Endothelial cell (in vitro differentiated cells): ENCODE results near the gene PEAK3. TPM values are rescaled to one million over a fixed set of nuclear protein-coding genes. Genes with fewer than 3 reads are reported as not detected.

Experiments
- DNase-seq: peaks from one replicate; pipeline ENCODE4 v3.0.0; 2021; ENCODE audit warnings: low spot score
- H3K27ac Mint-ChIP-seq: one replicate; pipeline ENCODE4 v1.8.0; 2021; ENCODE audit warnings: mixed read lengths, inconsistent platforms; ENCODE audit not compliant: unreplicated experiment
- H3K27me3 Mint-ChIP-seq: one replicate; pipeline ENCODE4 v1.8.0; 2021; ENCODE audit warnings: mild to moderate bottlenecking, moderate library complexity, mixed read lengths, inconsistent platforms; ENCODE audit not compliant: unreplicated experiment
- H3K36me3 Mint-ChIP-seq: one replicate; pipeline ENCODE4 v1.8.0; 2021; ENCODE audit warnings: mild to moderate bottlenecking, low read depth, mixed read lengths, inconsistent platforms; ENCODE audit not compliant: unreplicated experiment
- H3K4me1 Mint-ChIP-seq: one replicate; pipeline ENCODE4 v1.8.0; 2021; ENCODE audit warnings: mild to moderate bottlenecking, mixed read lengths, inconsistent platforms; ENCODE audit not compliant: unreplicated experiment
- H3K4me3 Mint-ChIP-seq: one replicate; pipeline ENCODE4 v1.8.0; 2021; ENCODE audit warnings: mild to moderate bottlenecking, mixed read lengths, inconsistent platforms; ENCODE audit not compliant: unreplicated experiment
- H3K9me3 Mint-ChIP-seq: one replicate; pipeline ENCODE4 v1.8.0; 2021; ENCODE audit warnings: mixed read lengths, inconsistent platforms; ENCODE audit not compliant: unreplicated experiment
- CTCF ChIP-seq: fragments of 200-600 bp; sonication (generic); IDR thresholded peaks from one replicate; pipeline ENCODE4 v1.5.0; 2021; ENCODE audit warnings: antibody characterized with exemption; ENCODE audit not compliant: unreplicated experiment
- total RNA-seq: library from RNA; stranded (reverse); fragmentation: NEBNext Ultra II Directional; extraction: Animal tissue kit (Norgen Biotek cat#: 25700); gene quantifications from one replicate; pipeline ENCODE4 v1.2.1, GENCODE V29; 2021; ENCODE audit not compliant: unreplicated experiment

Gene PEAK3
- total RNA-seq, 1 donor from 2014 or later: 0.97 TPM

GRCh38 chr19:2246801-2247361 is 35.1 kb downstream of the PEAK3 start:
- H3K9me3 Mint-ChIP-seq: no peaks in the 10 kb centered on the region

GRCh38 chr19:2246014-2246620 is 35.9 kb downstream of the PEAK3 start:
- H3K9me3 Mint-ChIP-seq: no peaks in the 10 kb centered on the region
- peaks cover 5% of the 10 kb centered on the region for H3K27me3 Mint-ChIP-seq
- peaks cover 13% of the 10 kb centered on the region for H3K4me1 Mint-ChIP-seq
- DNase-seq: no peak
- H3K4me3 Mint-ChIP-seq: peak overlapping the region; percentile 56
- TF ChIP-seq CTCF: no peak
- no peak overlapping the region for H3K27ac Mint-ChIP-seq
- H3K36me3 Mint-ChIP-seq: peaks cover 12% of the 10 kb centered on the region

More at GRCh38 chr19:2246801-2247361, 35.1 kb downstream of the PEAK3 start:
- Mint-ChIP-seq H3K27ac (no peak overlapping the region), H3K27me3 (peaks cover 3% of the 10 kb centered on the region), H3K4me1 (peaks cover 6% of the 10 kb centered on the region), H3K36me3 (peaks cover 12% of the 10 kb centered on the region), H3K4me3 (no peak overlapping the region)
- DNase-seq: no peak
- TF ChIP-seq CTCF: no peak

- peaks cover 21% of the 10 kb centered on the region for H3K4me1 Mint-ChIP-seq
- peaks cover 12% of the 10 kb centered on the region for H3K36me3 Mint-ChIP-seq
These were observed 36.7 kb downstream of the PEAK3 start for GRCh38 chr19:2245273-2245672.

GRCh38 chr19:2244486-2244885 is 37.5 kb downstream of the PEAK3 start:
- TF ChIP-seq CTCF: no peak
- no peak overlapping the region for H3K4me3 Mint-ChIP-seq
- no peak overlapping the region for H3K27ac Mint-ChIP-seq
- DNase-seq: no peak
- H3K27me3 Mint-ChIP-seq: peaks cover 4% of the 10 kb centered on the region
- H3K9me3 Mint-ChIP-seq: no peaks in the 10 kb centered on the region
- H3K4me1 Mint-ChIP-seq: peaks cover 26% of the 10 kb centered on the region
- peaks cover 12% of the 10 kb centered on the region for H3K36me3 Mint-ChIP-seq

More at GRCh38 chr19:2245273-2245672, 36.7 kb downstream of the PEAK3 start:
- TF ChIP-seq CTCF: no peak
- DNase-seq: no peak
- Mint-ChIP-seq H3K4me3 (no peak overlapping the region), H3K27me3 (peaks cover 6% of the 10 kb centered on the region), H3K9me3 (no peaks in the 10 kb centered on the region), H3K27ac (no peak overlapping the region)

- Mint-ChIP-seq H3K4me1 (peaks cover 29% of the 10 kb centered on the region), H3K27me3 (peaks cover 4% of the 10 kb centered on the region), H3K27ac (no peak overlapping the region), H3K36me3 (peaks cover 12% of the 10 kb centered on the region), H3K9me3 (no peaks in the 10 kb centered on the region), H3K4me3 (no peak overlapping the region)
- DNase-seq: no peak
- TF ChIP-seq CTCF: no peak
These were observed 37.9 kb downstream of the PEAK3 start for GRCh38 chr19:2244125-2244411.
